Stimulated activated CD4-positive, alpha-beta T cell treated with anti-CD3 and anti-CD28 coated beads, Interleukin-1b, Interleukin-23, amount 100 ng/mL, for 48 hours (primary cell): ENCODE measurements around the gene DEPDC4.
A peak's percentile ranks its signal among the peaks of the same experiment; 100 is the strongest.

Experiments used
- DNase-seq: peaks from one replicate; pipeline ENCODE4 v3.0.0-alpha.2; 2020

DEPDC4 gene

DNA sequence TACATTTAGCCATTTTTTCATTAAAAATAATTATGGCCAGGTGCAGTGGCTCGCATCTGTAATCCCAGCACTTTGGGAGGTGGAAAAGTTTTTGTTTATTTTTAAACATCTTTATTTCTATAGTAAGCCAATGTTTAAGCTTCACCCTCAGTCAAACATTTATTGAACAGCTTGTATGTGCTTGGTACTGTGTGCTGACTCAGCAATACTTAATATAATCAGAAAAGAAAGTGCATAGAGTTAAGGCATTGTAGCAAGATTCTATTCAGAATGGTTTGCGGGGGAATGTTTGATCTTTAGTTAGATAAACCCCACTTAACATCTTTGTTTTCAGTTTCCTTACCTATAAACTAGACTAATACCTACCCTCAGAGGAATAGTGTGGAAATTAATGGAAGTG is 55.2 kb downstream of the DEPDC4 start:
- DNase-seq, result no peak

DNA sequence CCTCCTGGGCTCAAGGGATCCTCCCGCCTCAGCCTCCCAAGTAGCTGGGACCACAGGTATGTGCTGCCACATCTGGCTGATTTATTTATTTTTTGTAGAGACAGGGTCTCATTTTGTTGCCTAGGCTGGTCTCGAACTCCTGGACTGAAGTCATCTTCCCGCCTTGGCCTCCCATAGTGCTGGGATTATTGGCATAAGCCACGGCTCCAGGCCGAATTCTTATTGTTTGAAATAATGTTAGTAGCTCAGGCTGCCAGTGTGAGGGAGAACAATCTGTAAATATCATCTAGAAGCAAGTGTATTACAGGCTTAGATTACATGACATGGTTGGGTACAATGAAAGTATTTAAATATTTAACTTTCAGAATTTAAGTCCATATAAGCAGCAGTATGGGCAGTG is 58.0 kb downstream of the DEPDC4 start:
- DNase-seq, result no peak

DNA sequence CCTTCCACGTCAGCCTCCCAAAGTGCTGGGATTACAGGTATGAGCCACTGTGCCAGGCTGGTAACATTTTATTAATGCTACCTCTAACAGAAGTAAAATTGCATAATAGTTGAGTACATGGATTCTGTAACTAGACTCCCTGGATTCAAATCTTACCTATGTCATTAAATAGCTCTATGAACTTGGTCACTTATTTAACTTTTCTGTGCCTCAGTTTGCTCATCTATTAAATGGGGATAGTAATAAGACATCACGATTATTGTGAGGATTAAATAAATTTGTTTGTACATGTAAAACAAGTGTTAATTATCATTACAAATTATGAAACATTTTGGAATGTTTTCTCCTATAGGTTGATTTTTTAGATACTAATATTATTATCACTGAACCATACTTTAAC is 59.6 kb downstream of the DEPDC4 start:
- DNase-seq, result no peak

DNA sequence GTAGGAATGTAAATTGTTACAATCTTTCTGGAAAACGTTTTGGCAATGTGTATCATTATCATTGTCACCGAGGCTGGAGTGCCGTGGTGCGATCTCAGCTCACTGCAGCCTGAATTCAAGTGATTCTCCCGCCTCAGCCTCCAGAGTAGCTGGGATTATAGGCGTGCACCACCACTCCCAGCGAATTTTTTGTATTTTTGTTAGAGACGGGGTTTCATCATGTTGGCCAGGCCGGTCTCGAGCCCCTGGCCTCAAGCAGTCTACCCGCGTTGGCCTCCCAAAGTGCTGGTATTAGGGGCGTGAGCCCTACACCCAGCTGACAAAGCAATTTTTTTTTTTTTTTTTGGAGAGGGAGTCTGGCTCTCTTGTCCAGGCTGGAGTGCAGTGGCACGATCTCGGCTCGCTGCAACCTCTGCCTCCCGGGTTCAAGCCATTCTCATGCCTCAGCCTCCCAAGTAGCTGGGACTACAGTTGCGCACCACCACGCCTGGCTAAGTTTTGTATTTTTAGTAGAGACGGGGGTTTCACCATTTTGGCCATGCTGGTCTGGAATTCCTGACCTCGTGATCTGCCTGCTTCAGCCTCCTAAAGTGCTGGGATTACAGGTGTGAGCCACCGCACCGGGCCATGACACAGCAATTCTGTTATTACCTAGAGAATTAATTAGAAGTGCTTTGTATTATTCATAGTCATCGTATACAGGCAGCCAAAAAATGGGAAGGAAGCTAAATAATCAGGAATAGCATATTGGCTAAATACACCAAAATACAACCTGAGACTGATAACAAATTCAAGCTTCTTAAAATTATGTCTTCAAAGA is 65.1 kb downstream of the DEPDC4 start:
- no peak for DNase-seq

DNA sequence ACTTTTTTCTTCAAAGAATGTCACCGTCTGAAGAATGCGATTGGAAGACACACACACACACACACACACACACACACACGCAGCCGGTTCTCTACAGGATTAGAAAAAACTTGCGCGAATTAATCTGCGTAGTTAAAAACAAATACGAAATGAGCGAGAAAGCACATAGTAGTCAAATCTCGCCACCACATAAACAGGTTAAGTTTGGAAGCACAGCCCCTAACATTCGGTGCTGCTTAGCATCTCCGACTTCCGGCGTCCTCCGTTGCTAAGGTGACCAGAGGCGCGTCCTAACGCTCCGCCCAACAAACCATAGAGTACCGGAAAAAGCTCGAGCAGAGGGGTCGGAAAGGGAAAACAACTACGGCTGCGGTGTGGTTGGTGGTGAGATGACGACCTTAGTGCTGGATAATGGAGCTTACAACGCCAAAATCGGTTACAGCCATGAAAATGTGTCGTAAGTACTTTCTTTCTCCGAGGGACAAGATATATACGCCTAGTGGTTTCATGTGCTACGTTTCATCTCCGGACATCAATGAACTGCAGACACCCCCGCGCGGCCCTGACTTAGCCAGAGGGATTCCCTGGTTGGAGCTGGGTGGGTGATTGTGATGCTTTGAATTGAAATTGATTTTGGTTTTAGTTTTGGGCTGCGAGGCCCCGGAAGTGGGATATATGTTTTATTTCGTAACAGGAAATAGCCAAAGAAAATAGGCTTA is 66.3 kb downstream of the DEPDC4 start, which contains the start of gene ACTR6:
Gene ACTR6 (plus strand): TSS at position 353 of the 719 bp plus-strand sequence. CDS start 37 bp downstream, at position 390.
- DNase-seq, result peak; percentile 96

DNA sequence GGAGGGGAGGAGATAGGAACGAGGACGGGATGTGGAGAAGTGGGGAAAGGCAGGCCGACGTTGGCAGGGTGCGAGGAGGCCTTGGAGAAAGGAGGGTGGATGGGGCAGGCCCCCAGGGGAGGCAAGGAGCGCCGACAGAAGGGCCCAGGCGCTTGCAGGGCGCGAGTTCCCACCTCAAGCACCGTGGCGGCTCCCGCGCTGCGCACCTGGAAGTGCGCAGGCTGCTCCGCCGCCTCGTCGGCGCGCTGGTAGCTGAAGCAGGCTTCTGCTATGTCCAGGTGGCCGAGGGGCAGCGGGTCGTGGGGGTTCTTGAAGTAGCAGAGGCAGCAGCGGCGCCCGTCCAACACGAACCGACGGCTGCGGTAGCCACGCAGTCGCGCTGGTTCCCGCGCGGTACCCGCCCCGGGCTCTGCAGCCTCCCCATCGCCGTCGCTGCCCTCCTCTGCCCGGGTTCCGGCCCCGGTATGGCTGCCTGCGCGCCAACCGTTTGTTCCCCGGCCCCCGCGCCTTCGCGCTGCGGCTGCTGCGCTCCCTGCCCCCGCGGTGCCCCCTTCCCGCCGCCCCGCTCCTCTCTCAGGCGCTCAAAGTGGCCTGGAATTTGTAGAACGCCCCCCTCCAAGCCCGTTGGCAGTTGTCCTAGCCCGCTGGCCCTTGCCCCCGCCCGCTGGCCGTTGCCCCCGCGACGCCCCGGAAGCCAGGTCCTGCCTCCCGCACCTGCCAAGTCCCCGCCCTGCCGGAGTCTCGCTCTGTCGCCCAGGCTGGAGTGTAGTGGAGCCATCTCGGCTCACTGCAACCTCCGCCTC is 67.3 kb downstream of the DEPDC4 start:
- peak; percentile 80 for DNase-seq

DNA sequence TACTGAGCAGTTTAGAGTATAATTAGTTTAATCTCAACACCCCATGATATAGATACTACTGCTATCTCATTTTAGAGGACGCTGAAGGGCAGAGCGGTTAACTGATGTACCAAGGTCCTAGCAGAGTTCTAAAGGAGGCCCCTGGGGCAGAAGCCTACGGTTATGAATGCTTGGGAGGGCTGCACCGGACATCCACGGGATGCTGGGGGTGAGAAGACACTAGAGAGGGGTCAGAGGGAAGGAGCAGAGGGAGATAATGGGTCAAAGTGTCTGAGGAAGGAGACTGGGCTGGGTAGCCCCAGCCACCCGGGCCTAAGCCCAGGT is 67.9 kb downstream of the DEPDC4 start:
- DNase-seq, result no peak

DNA sequence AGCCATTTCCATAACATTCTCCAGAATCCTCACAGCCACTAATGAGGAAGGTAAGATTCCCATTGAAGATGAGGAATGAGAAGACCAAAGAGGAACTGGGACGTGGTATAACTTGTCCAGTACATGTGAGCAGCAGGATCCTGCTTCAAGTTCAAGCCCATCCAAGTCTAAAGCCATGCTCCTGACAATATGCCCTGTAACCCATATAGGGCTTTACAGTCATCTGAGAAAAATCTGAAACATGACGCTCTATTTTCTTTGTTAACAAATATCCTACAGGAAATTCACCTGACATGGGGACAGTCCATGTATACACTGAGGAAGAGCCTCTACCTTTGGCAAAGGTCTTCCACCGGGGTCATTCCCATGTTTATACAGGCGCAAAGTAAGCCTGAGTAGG is 69.4 kb downstream of the DEPDC4 start:
- no peak for DNase-seq

DNA sequence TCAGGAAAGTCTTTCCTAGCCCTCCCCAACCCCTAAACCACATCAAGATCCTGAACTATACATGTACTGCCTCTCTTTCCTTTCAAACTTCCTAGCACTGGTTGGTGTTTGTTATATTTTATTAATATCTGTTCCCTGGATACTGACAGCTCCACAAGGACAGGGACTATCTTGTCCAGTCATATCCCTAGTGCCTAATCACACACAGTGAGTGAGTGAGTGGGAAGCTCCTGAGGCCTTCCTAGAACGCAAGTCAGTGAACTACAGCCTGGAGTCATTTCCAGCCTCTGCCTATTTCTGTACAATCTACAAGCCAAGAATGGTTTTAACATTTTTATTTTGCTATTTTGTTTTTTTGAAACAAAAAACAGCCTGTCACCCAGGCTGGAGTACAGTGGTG is 73.8 kb downstream of the DEPDC4 start:
- DNase-seq, result no peak
